H4 (cell line): Measurements from ENCODE around the gene OST4. TPM values are rescaled to one million over a fixed set of nuclear protein-coding genes. Genes with fewer than 3 reads are reported as not detected.
A peak's percentile ranks its signal among the peaks of the same experiment; 100 is the strongest.

Experiments used
- DNase-seq: peaks from one replicate; pipeline ENCODE4 v3.0.0-alpha.2; 2015; ENCODE audit warnings: low spot score
- total RNA-seq: library from RNA; depleted of rRNA; stranded (reverse); fragments of >200 nt; shearing (Covaris generic); gene quantifications from 2 replicates; pipeline ENCODE4 v1.2.3, GENCODE V29; 2014

The OST4 gene
- total RNA-seq, 1 experiment from 2014 or later = 330 TPM

DNA sequence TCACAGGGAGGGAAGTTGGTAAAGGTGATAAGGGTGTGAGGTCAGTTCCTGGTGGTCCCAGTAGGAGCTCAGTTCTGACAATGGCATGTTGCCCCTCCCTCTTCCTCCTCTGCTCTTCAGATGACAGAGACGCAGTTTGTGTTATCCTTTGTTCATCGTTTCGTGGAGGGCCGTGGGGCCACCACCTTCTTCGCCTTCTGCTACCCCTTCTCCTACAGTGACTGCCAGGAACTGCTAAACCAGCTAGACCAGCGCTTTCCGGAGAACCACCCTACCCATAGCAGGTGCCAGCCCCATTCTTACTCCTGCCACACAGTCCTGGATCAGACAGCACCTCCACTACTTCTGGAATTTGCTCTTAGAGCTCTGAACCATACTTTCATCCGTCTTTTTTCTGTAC is 17.7 kb downstream of the OST4 start:
- DNase-seq = no peak

DNA sequence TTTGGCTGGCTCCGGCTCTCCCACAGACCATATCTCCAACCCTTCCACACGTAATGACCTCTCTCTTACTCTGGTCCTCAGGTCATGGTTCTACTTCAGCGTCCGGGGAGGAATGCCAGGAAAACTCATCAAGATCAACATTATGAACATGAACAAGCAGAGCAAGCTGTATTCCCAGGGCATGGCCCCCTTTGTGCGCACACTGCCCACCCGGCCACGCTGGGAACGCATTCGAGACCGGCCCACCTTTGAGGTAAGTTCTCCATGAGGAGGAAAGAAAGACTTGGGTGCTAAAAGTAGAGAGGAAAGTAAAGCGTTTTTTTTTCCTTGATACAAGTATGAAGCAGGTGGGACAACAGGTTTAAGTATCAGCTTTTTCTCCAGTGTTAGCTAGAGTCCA is 18.1 kb downstream of the OST4 start:
- DNase-seq = no peak

DNA sequence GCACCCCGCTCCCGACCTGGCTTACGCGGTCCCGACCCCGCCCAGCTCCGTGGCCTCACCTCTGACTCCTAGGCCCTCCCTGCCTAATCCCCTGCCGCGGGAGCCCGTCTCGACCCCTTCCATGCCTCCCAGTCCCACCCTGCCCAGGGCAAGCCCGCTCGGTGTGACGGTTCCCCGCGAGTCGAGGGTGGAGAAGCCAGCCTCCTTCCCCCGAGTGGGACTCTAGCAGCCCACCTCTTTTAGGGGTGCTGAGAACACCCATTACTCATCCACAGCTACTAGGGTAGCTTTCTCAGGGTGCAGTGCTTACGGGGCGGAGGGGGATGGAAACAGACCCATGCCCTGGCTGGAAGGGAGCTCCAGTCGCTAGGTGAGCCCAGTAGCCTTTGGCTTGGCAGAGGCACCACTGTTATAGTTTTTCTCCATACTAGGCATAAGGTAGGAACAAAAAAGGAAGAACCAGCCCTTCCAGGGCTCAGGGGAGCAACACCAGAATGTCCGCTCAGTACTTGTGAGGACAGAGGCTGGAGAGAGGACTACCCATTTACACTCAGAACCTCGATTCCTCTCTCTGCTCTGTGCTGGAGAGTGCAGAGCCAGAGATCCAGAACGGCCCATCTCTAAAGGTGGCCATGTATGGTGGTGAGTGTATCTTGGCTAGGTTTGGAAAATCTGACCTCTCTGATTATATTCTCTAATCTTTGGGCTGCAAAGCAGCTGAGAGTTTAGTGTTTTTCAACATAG is 19.4 kb downstream of the OST4 start:
- DNase-seq = no peak

DNA sequence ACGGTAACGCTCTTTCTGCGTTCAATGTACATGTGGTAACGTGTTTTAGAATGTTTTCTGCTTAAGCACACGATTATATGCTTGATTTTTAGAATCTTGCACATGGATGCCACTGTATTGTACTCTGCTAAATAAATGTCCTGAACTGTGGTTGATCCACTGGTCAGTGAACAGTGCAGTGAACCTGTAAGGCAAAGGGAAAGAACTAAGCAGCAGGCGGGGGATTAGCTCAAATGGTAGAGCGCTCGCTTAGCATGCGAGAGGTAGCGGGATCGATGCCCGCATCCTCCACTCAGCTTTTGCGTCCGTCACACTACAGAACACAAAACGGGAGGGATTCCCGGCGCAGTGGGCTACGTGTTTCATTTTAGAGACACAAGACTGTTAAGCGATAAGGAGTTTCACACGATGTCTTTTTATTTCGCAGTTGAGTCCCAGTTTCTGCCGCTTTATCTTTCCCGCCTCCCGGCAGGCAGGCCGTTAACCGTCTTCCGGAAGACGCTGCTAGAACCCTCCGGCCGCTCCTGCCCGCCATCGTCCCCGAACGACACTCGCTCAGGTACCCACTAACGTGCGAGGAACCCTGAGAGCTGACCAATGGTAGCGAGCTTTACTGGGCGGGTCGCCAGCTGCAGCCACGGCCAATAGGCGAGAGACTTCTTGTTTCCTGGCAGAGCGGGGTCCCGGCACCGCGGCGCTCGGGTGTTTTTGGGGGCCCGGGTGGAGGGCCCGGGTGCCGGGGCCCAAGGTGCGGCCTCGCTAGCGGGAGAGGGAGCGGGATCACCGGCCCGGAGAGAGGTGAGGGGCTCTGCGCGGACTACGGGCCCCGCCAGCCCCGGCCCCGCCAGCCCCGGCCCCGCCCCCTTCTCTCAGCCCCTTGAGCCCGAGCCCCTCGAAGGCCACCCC is 20.2 kb downstream of the OST4 start, which contains the start of gene AGBL5:
Gene AGBL5 (plus strand): TSS at position 673 of the 906 bp plus-strand sequence. CDS start 1,291 bp downstream, outside the sequence.
- DNase-seq = peak; percentile 88

DNA sequence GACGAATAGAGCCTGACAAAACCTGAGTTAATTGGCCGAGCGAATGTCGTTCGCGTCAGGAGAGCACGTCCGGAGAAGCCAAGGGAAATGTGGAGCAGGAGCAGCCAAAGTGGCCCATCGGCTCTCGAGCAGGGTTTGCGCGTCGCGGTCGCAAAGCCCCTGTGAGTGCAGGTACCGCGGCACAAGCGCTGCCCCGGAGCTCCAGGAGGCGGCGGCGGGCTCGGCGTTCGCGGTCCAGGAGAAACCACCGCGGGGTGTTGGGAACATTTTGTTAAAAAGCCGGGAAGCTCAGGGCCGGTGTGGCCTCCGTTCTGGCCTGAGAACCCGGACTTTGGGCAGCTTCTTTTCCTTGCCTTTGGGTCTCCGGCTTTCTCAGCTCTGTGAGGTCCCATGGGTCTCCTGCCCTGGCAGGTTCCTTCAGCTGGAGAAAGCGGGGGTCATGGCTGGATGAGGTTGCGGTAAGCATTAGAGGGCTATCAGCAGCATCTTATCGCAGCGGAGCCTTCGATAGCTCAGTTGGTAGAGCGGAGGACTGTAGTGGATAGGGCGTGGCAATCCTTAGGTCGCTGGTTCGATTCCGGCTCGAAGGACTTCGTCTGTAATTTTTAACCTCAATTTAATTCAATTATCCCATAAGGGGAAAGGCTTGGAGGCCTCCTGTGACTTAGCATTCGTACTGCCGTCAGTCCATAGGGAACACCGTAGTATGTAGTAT is 21.0 kb downstream of the OST4 start:
- peak; percentile 90 for DNase-seq

DNA sequence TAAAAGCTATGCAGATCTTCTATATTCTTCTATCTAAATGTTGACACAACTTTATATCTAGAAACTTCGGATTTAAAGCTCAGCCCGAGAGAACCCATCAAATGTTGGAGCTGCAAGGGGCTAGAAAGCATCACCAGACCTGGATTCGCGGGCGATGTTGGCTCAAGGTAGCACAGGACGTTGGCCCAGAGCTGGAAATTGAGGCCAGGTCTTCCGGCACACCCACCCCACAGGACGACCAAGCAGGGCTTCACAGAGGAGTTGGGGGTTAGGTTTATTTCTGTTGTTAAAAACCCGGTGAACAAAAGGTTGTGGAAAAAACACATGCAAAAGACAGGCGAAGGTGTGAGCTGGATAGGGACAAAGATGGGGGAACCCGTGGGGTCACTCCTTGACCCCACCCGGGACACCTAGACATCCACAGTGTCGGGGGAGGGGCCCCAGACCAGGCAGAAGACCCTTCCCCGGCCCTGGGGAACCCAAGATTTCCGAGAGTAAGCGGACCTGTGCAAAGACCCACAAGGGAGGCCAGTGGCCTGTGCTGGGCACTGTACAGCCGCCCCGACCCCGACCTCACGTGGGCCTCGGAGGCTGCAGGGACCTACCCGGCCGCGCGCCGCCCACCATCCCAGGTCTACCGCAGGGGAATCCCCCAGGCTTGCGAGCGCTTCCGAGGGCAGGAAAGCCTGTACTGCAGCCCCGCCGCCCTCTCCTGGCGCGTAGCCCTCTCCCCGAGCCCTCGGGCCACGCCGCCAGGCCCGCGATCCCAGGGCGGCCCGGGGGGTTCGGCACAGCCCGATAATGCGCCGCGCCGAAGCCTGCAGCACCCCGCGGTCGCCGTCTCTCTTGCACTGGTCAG is 21.8 kb downstream of the OST4 start:
- no peak for DNase-seq

DNA sequence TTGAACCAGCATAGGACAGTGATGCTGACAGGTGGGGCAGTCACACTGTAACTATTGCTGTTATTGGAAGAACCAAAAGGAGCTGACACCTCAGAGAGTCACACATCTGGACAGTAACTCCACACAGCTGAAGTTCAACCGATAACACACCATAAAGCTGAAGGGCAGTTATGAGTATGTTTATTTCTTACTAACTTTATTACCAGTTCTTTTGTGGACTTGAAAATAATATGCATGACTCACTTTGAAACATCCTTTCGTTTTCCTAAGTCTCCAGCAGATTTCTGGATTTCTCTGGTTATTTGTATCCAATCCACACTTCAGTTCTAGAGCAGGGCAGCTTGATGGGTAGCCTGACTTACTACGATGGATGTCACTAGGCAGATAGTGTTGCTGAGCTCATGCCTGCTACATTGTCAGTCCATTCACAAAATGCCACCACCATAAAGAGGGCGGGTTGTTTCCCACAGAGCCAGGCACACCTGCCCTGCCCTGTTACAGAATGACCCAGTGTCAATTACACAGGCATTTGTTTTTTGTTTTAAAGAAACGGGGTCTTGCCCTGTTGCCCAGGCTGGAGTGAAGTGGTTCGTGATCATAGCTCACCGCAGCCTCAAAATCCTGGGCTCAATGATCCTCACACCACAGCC is 28.3 kb downstream of the OST4 start:
- no peak for DNase-seq

DNA sequence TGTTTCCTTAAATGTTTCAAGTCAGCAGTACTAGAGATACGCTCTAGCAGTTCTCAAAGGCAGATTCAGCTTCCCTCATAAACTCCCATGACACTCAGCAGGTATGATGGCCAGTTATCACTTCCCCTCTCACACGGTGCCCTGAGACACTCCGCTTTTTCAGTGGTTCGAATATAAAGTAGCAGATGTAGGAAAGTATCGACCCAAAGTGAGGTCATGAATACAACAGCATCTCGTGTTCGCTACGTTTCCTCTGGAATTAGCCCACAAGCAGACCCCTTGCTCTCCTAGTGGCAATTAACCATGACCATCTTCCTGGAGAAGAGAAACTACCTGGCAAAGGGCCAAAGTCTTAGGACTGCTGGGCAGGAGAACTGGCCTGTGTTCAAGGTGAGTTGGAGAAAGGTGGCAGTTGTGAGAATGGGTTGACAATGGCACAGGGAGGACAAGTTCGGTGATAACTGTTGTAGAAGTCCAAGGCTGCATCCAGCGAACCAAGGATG is 29.2 kb downstream of the OST4 start:
- DNase-seq = no peak

DNA sequence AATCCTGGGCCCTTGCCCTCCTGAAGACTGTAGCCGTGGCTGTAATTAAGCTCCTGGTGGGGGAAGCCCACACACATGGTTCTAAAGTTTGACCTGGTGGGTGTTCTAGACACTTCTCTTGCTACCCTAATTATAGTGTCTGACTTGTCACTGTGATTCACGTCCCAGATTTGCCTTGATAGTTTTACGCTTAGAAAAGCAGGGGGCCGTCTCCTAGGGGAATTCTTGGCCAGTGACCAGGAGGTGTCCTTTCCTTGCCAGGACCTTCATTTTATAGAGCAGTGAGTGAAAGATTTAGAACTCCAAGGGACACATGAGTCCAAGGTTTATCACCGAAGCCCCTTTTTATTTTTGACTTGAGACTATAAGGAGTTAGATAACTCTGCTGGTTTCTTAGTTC is 29.7 kb downstream of the OST4 start:
- no peak for DNase-seq

DNA sequence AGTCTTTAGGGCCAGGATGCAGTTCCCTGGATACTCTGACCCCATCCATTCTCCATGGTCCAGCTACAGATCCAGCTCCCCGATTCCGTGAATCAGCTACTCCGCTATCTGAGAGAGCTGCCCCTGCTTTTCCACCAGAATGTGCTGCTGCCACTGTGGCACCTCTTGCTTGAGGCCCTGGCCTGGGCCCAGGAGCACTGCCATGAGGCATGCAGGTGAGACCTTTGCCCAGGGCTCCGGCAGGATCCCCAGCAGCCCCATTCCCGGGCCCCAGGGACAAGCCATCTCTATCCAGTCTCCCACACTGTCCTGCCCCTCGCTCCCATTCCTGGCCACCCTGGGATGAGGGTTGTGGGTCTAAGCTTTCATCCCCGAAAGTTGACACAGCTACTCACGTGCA is 31.2 kb downstream of the OST4 start:
- no peak for DNase-seq

DNA sequence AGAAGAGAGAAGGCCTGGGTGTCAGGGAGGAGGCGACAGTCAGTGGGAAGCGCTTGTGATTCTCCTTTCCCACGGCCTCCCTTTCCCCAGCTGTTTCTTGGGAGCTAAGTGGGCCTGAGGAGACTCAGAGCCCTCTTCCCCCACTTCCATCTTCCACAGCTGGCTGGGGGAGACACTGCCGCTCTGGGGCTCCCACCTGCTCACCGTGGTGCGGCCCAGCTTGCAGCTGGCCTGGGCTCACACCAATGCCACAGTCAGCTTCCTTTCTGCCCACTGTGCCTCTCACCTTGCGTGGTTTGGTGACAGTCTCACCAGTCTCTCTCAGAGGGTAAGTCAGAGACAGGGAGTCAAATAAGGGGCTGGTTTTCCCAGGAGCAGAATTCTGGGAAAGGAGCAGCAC is 31.6 kb downstream of the OST4 start:
- DNase-seq = no peak

DNA sequence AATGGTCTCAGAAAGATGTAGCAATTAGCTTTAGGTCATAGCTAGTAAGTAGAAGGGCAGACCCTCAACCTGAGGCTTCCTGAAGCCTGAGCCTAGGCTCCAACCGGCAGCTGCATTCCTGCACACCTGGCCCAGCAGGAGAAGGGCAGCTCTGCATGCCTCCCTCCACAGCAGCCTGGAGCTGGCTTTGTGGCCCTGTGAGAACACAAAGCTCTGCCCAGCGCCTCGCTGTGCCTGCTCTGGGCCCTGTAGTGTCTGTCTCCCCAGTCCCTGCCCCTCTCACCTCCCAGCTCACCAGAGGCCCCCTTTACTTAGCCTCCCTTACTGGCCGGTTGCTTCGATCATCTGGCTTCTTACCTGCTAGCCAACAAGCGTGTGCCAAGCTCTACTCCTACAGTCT is 32.0 kb downstream of the OST4 start:
- no peak for DNase-seq

DNA sequence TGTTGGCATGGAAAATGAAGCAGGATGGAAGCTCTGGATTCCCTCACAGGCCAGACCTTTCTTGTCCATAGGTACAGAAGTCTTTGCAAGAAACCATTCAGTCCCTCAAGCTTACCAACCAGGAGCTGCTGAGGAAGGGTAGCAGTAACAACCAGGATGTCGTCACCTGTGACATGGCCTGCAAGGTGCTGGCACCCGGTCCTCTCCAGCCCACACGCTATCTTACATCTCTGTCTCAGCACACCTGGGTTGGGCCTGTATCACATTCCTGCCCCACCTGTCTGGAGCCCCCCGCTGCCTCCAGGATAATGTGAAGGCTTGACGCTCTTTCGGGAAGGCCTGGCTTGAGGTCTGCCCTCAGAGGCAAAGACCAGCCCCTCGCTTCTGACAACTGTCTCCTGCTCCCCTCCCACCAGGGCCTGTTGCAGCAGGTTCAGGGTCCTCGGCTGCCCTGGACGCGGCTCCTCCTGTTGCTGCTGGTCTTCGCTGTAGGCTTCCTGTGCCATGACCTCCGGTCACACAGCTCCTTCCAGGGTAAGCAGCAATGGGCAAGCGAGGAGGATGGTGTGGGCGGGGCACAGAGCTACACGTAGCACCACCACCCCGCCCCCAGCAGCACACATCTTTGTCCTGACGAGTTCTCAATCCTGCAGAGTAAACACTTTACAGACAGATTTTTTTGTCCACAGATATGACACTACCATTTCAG is 32.7 kb downstream of the OST4 start:
- DNase-seq = no peak

DNA sequence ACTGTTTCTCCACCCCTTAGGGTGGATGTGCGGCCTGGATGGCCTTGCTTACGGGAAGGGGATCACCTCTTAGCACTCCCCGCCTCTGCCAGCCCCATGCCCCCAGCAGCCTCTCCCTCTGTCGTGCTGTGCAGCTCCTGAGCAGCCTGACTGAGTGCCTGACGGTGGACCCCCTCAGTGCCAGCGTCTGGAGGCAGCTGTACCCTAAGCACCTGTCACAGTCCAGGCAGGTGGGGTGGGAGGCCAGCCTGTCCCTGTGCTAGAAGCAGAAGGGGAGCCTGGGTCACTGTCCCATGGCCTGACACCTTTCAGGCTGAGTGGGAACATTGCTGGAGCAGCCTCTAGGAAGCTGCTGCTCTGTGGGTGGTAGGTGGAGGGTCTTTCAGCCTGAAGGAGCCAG is 33.4 kb downstream of the OST4 start:
- no peak for DNase-seq

DNA sequence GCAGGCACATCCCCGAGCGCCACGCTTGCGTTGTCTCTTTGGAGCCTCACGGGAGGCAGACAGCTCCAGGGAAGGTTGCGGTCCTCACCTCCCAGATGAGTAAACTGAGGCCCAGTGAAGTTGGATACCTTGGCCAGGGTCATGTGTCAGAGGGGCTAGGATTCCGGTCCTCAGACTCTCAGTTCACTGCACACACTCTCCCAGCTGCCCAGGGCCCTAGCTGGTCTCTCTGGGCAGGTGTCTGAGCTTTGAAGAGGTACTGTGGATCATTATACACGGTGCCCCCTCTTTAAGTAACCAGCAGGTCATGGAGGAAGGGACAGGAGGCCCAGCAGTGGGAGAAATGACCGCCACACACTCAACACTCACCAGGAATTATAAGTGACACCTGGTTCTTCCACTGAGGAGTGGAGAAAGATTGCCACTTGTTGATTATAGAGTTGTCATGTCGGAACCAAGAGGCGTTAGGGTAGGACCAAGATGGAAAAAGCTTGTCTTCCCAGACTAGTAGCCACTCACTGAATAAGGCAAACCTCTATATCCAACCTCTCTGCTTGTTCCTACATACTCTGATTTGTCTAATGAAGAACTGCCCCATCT is 38.1 kb downstream of the OST4 start:
- DNase-seq = no peak

DNA sequence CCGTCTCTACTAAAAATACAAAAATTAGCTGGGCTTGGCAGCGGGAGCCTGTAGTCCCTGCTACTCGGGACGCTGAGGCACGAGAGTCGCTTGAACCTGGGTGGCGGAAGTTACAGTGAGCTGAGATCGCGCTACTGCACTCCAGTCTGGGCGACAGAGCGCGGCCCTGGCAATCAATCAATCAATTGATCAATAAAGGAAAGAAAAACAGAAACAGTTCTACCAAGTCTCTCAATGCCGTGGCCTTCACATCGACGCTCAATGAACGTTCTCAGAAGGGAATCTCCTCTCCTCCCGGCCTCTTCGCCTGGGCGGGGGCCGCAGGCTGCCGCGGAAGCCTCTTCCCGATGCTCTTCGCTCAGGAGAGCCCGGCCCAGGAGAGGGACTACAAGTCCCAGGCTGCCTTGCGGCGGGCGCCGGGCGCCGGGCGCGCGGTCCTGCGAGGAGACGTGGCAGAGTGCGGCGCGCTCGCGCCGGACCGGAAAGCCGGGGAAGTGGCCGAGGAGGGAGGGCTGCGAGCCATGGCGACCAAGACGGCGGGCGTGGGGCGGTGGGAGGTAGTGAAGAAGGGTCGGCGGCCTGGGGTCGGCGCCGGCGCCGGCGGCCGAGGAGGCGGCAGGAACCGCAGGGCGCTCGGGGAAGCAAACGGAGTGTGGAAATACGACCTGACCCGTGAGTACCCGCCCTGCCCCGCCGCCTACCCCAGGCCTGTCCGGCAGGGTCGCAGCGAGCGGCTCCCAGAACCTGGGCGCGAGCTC is 38.8 kb downstream of the OST4 start, which contains the start of gene TMEM214:
Gene TMEM214 (plus strand): TSS at position 471 of the 758 bp plus-strand sequence. CDS start 51 bp downstream, at position 522.
- peak; percentile 66 for DNase-seq

DNA sequence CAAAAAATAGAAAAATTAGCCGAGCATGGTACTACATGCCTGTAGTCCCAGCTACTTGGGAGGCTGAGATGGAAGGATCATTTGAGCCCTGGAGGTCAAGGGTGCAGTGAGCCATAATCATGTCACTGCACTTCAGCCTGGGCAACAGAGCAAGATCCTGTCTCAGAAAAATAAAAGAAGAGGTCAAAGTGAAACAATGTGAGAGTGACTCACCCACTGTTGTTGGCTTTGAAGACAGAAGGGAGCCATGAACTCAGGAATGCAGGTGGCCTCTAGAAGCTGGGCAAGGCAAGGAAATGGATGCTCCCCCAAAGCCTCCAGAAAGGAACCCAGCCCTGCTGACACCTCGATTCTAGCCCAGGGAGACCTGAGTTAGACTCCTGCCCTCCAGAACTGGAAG is 42.4 kb downstream of the OST4 start:
- no peak for DNase-seq

DNA sequence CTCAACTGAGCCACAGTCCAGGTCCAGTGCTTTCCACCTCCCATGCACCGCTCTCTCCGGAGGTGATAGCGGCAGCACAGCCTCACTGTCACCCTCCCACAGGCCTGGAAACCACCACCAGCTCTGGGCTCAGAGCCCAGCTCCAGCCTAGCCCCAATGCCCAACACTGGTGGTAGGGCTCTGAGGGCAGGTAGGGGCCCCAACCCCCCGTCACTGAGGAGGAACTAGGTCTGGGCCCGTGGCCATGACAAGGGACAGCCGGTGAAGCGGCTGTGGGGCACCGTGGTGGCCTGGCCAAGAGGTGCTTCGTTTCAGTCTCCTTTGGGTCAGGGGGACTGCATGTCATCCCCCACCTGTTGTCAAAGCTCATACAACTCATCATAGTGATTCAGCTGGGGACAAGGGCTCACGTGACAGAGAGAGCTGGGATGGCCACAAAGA is 44.2 kb downstream of the OST4 start:
- DNase-seq = no peak
